GM12878 (cell line): ENCODE results near the gene CCNL1.

Experiments used
- CBX5 ChIP-seq: sonication (generic); IDR thresholded peaks from 2 replicates; pipeline ENCODE4 v1.6.1; 2016; ENCODE audit warnings: low read depth, moderate library complexity, mild to moderate bottlenecking, inconsistent platforms
- CHD2 ChIP-seq: IDR thresholded peaks from 2 replicates; pipeline ENCODE4 v1.6.1; 2011; ENCODE audit warnings: low read depth, low read length, improper control_type of control experiment, borderline replicate concordance
- DPF2 ChIP-seq: fragments of 450-650 bp; IDR thresholded peaks from 2 replicates; pipeline ENCODE4 v1.6.1; 2017; ENCODE audit warnings: mild to moderate bottlenecking
- EP300 ChIP-seq, 2 experiments: fragments of 150-350 bp in 1 of 2; IDR thresholded peaks; 2 replicates each; pipeline ENCODE4 v1.6.1; 2011 to 2012; ENCODE audit warnings: low read depth in 2 of 2, low read length in 2 of 2, borderline replicate concordance in 1 of 2, improper control_type of control experiment in 1 of 2, inconsistent platforms in 1 of 2; ENCODE audit not compliant: control insufficient read depth in 1 of 2
- PML ChIP-seq: IDR thresholded peaks from 2 replicates; pipeline ENCODE4 v1.6.1; 2012; ENCODE audit warnings: low read length, inconsistent platforms
- POLR2A ChIP-seq: IDR thresholded peaks from 2 replicates; pipeline ENCODE4 v1.6.1; 2011; ENCODE audit warnings: low read depth, mild to moderate bottlenecking, low read length
- SP1 ChIP-seq: IDR thresholded peaks from one replicate; pipeline ENCODE4 v1.6.1; 2011; ENCODE audit warnings: low read depth, low read length
- SRF ChIP-seq, 2 experiments: IDR thresholded peaks; 2 replicates each; pipeline ENCODE4 v1.6.1; 2011; ENCODE audit warnings: low read depth in 2 of 2, low read length in 2 of 2, mild to moderate bottlenecking in 1 of 2, moderate library complexity in 1 of 2
- YY1 ChIP-seq: IDR thresholded peaks from 2 replicates; pipeline ENCODE4 v1.6.1; 2011; ENCODE audit warnings: low read depth, mild to moderate bottlenecking, low read length
- ZNF24 ChIP-seq: fragments of 450-650 bp; IDR thresholded peaks from 2 replicates; pipeline ENCODE4 v1.6.1; 2017; ENCODE audit warnings: antibody characterized with exemption, mild to moderate bottlenecking
- TF ChIP-seq, protein P1 (sequence below), 3 experiments: IDR thresholded peaks in 2 of 3; conservative IDR thresholded peaks in 1 of 3; 2 replicates each; pipeline ENCODE4 v1.5.1; 2011; ENCODE audit warnings: low read depth in 3 of 3, low read length in 3 of 3, mild to moderate bottlenecking in 3 of 3, control low read depth in 2 of 3, moderate library complexity in 2 of 3, inconsistent platforms in 1 of 3, mixed read lengths in 1 of 3; ENCODE audit not compliant: control insufficient read depth in 2 of 3, insufficient read depth in 1 of 3; ENCODE audit errors: extremely low read depth in 1 of 3
- TF ChIP-seq, protein P2 (sequence below): IDR thresholded peaks from 2 replicates; pipeline ENCODE4 v1.6.1; 2012; ENCODE audit warnings: low read depth, low read length, improper control_type of control experiment
- TF ChIP-seq, protein P3 (sequence below): IDR thresholded peaks from 2 replicates; pipeline ENCODE4 v1.6.1; 2011; ENCODE audit warnings: low read depth, low read length, improper control_type of control experiment, borderline replicate concordance

DNA sequence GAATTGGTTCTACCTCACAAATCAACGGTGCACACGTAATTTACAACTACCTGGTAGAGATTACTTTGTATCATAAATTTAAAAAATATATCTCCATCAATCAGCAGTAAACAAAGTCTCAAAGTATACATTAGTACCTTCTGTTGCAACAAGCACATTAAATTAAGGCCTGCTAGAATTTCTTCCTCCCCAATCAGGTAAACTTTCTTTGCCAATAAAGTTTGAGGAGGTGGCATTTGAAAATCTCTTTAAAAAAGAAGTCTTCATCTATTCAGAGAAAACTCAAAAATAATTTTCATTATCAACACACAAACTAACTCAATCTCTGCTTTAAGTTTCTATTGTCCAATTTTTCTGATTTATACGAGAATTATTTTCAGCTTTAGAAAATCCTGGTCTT is 4.4 kb downstream of the CCNL1 start:
- TF ChIP-seq, protein P1, sequence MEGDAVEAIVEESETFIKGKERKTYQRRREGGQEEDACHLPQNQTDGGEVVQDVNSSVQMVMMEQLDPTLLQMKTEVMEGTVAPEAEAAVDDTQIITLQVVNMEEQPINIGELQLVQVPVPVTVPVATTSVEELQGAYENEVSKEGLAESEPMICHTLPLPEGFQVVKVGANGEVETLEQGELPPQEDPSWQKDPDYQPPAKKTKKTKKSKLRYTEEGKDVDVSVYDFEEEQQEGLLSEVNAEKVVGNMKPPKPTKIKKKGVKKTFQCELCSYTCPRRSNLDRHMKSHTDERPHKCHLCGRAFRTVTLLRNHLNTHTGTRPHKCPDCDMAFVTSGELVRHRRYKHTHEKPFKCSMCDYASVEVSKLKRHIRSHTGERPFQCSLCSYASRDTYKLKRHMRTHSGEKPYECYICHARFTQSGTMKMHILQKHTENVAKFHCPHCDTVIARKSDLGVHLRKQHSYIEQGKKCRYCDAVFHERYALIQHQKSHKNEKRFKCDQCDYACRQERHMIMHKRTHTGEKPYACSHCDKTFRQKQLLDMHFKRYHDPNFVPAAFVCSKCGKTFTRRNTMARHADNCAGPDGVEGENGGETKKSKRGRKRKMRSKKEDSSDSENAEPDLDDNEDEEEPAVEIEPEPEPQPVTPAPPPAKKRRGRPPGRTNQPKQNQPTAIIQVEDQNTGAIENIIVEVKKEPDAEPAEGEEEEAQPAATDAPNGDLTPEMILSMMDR (IDR thresholded peaks at IDR 0.05 in 2 of 3, conservative IDR thresholded peaks at IDR 0.05 in 1 of 3; ENCODE audit: control insufficient read depth in 2 of 3, extremely low read depth in 1 of 3, insufficient read depth in 1 of 3, low read depth in 3 of 3, low read length in 3 of 3), result no peak
- TF ChIP-seq YY1, result no peak
- no peak for TF ChIP-seq SRF (IDR thresholded peaks at IDR 0.05; ENCODE audit: low read depth in 2 of 2, low read length in 2 of 2)
- TF ChIP-seq ZNF24, result no peak
- TF ChIP-seq PML, result no peak
- TF ChIP-seq CHD2, result no peak
- TF ChIP-seq, protein P2, sequence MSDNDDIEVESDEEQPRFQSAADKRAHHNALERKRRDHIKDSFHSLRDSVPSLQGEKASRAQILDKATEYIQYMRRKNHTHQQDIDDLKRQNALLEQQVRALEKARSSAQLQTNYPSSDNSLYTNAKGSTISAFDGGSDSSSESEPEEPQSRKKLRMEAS, result no peak
- no peak for TF ChIP-seq CBX5
- TF ChIP-seq, protein P3, sequence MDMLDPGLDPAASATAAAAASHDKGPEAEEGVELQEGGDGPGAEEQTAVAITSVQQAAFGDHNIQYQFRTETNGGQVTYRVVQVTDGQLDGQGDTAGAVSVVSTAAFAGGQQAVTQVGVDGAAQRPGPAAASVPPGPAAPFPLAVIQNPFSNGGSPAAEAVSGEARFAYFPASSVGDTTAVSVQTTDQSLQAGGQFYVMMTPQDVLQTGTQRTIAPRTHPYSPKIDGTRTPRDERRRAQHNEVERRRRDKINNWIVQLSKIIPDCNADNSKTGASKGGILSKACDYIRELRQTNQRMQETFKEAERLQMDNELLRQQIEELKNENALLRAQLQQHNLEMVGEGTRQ, result no peak
- no peak for TF ChIP-seq EP300 (IDR thresholded peaks at IDR 0.05; ENCODE audit: borderline replicate concordance in 1 of 2, control insufficient read depth in 1 of 2, low read depth in 2 of 2, low read length in 2 of 2)
- no peak for TF ChIP-seq POLR2A
- no peak for TF ChIP-seq SP1
- TF ChIP-seq DPF2, result no peak
